H1 (cell line): ENCODE measurements around the gene COL26A1.

Experiments used
- CHD1 ChIP-seq: IDR thresholded peaks from 2 replicates; pipeline ENCODE4 v1.6.1; 2012; ENCODE audit warnings: low read depth, low read length, improper control_type of control experiment
- EP300 ChIP-seq, 2 experiments: IDR thresholded peaks; 1 replicate in 1 of 2; 2 replicates in 1 of 2; pipeline ENCODE4 v1.6.1; 2011 to 2012; ENCODE audit warnings: low read depth in 2 of 2, low read length in 2 of 2, mild to moderate bottlenecking in 2 of 2, borderline replicate concordance in 1 of 2, inconsistent platforms in 1 of 2, moderate library complexity in 1 of 2
- JUND ChIP-seq: IDR thresholded peaks from 2 replicates; pipeline ENCODE4 v1.6.1; 2011; ENCODE audit warnings: mild to moderate bottlenecking, improper control_type of control experiment, low read length
- POLR2A ChIP-seq, 2 experiments: IDR thresholded peaks; 1 replicate in 1 of 2; 2 replicates in 1 of 2; pipeline ENCODE4 v1.6.1; 2011; ENCODE audit warnings: low read depth in 2 of 2, low read length in 2 of 2, mild to moderate bottlenecking in 2 of 2; ENCODE audit errors: control extremely low read depth in 1 of 2
- RNF2 ChIP-seq: fragments of 200-900, 300-1000 bp; sonication (generic); IDR thresholded peaks from 2 replicates; pipeline ENCODE4 v1.7.1; 2016; ENCODE audit warnings: borderline replicate concordance, low read depth, mild to moderate bottlenecking, antibody characterized with exemption, low read length; ENCODE audit not compliant: poor library complexity, severe bottlenecking; ENCODE audit errors: missing control alignments
- SP1 ChIP-seq: IDR thresholded peaks from 2 replicates; pipeline ENCODE4 v1.6.1; 2011; ENCODE audit warnings: low read depth, low read length
- TAF1 ChIP-seq: IDR thresholded peaks from 2 replicates; pipeline ENCODE4 v1.6.1; 2011; ENCODE audit warnings: mild to moderate bottlenecking, low read depth, low read length
- YY1 ChIP-seq: IDR thresholded peaks from 2 replicates; pipeline ENCODE4 v1.6.1; 2011; ENCODE audit warnings: low read depth, mild to moderate bottlenecking, low read length
- ZNF274 ChIP-seq: IDR thresholded peaks from 2 replicates; pipeline ENCODE4 v1.7.0; 2012; ENCODE audit warnings: low read length, borderline replicate concordance; ENCODE audit errors: extremely low read depth
- TF ChIP-seq, protein P1 (sequence below), 3 experiments: IDR thresholded peaks; 1 replicate in 2 of 3; 2 replicates in 1 of 3; pipeline versions ENCODE4 v1.5.1 to v1.6.1; 2011; ENCODE audit warnings: low read length in 3 of 3, mild to moderate bottlenecking in 3 of 3, inconsistent platforms in 2 of 3, low read depth in 1 of 3, moderate library complexity in 1 of 3; ENCODE audit not compliant: insufficient read depth in 1 of 3; ENCODE audit errors: control extremely low read depth in 1 of 3
- TF ChIP-seq, protein P2 (sequence below): IDR thresholded peaks from 2 replicates; pipeline ENCODE4 v1.6.1; 2011; ENCODE audit warnings: low read depth, mild to moderate bottlenecking, low read length; ENCODE audit not compliant: insufficient read depth
- TF ChIP-seq, protein P3 (sequence below): IDR thresholded peaks from 2 replicates; pipeline ENCODE4 v1.6.1; 2011; ENCODE audit warnings: low read length, improper control_type of control experiment
- TF ChIP-seq, protein P4 (sequence below): IDR thresholded peaks from 2 replicates; pipeline ENCODE4 v1.6.1; 2012; ENCODE audit warnings: low read length, inconsistent platforms

GRCh38 chr7:101543846-101544245, 181.2 kb downstream of the COL26A1 start:
- TF ChIP-seq, protein P1, sequence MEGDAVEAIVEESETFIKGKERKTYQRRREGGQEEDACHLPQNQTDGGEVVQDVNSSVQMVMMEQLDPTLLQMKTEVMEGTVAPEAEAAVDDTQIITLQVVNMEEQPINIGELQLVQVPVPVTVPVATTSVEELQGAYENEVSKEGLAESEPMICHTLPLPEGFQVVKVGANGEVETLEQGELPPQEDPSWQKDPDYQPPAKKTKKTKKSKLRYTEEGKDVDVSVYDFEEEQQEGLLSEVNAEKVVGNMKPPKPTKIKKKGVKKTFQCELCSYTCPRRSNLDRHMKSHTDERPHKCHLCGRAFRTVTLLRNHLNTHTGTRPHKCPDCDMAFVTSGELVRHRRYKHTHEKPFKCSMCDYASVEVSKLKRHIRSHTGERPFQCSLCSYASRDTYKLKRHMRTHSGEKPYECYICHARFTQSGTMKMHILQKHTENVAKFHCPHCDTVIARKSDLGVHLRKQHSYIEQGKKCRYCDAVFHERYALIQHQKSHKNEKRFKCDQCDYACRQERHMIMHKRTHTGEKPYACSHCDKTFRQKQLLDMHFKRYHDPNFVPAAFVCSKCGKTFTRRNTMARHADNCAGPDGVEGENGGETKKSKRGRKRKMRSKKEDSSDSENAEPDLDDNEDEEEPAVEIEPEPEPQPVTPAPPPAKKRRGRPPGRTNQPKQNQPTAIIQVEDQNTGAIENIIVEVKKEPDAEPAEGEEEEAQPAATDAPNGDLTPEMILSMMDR (IDR thresholded peaks at IDR 0.05; ENCODE audit: control extremely low read depth in 1 of 3, insufficient read depth in 1 of 3, low read depth in 1 of 3, low read length in 3 of 3) = no peak
- no peak for TF ChIP-seq SP1
- no peak for TF ChIP-seq EP300 (IDR thresholded peaks at IDR 0.05; ENCODE audit: borderline replicate concordance in 1 of 2, low read depth in 2 of 2, low read length in 2 of 2)
- TF ChIP-seq POLR2A (IDR thresholded peaks at IDR 0.05; ENCODE audit: control extremely low read depth in 1 of 2, low read depth in 2 of 2, low read length in 2 of 2) = no peak
- TF ChIP-seq, protein P2, sequence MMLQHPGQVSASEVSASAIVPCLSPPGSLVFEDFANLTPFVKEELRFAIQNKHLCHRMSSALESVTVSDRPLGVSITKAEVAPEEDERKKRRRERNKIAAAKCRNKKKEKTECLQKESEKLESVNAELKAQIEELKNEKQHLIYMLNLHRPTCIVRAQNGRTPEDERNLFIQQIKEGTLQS = no peak
- TF ChIP-seq, protein P3, sequence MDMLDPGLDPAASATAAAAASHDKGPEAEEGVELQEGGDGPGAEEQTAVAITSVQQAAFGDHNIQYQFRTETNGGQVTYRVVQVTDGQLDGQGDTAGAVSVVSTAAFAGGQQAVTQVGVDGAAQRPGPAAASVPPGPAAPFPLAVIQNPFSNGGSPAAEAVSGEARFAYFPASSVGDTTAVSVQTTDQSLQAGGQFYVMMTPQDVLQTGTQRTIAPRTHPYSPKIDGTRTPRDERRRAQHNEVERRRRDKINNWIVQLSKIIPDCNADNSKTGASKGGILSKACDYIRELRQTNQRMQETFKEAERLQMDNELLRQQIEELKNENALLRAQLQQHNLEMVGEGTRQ = no peak
- no peak for TF ChIP-seq ZNF274
- no peak for TF ChIP-seq TAF1
- TF ChIP-seq CHD1 = no peak
- TF ChIP-seq, protein P4, sequence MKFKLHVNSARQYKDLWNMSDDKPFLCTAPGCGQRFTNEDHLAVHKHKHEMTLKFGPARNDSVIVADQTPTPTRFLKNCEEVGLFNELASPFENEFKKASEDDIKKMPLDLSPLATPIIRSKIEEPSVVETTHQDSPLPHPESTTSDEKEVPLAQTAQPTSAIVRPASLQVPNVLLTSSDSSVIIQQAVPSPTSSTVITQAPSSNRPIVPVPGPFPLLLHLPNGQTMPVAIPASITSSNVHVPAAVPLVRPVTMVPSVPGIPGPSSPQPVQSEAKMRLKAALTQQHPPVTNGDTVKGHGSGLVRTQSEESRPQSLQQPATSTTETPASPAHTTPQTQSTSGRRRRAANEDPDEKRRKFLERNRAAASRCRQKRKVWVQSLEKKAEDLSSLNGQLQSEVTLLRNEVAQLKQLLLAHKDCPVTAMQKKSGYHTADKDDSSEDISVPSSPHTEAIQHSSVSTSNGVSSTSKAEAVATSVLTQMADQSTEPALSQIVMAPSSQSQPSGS = no peak
- TF ChIP-seq JUND = no peak
- no peak for TF ChIP-seq YY1
- TF ChIP-seq RNF2 = no peak
